Measurements from ENCODE around the gene FLG2.

DNA sequence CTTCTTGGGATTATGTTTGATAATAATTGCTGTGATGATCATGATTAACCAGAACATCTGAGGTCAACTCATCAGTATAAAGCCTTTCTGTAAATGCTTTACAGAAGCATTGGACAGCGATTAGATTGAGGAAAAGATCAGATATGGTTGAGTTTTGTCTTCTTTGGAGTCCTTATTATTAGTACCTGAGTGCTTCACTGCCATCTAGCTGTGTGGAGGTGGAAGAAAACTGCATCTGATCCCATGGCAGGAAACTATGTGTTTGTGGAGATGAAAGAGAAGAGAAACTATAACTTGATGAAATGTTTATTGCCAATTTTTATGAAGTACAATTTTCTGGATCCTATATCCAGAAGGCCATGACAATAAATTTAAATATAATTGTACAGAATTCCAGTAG is 11.4 kb downstream of the FLG2 start:
- no peak for TF ChIP-seq SIN3A (conservative IDR thresholded peaks at IDR 0.05 in 1 of 2, IDR thresholded peaks at IDR 0.05 in 1 of 2; ENCODE audit: low read depth in 1 of 2, low read length in 2 of 2)
- TF ChIP-seq TAF1 (IDR thresholded peaks at IDR 0.05; ENCODE audit: low read depth, low read length), result no peak
- no peak for TF ChIP-seq CBX5 (IDR thresholded peaks at IDR 0.05; ENCODE audit: low read depth, low read length)
- no peak for TF ChIP-seq BRCA1 (IDR thresholded peaks at IDR 0.05; ENCODE audit: low read depth, low read length)
- TF ChIP-seq POU5F1 (IDR thresholded peaks at IDR 0.05; ENCODE audit: low read depth, low read length), result no peak
- TF ChIP-seq, protein P1, sequence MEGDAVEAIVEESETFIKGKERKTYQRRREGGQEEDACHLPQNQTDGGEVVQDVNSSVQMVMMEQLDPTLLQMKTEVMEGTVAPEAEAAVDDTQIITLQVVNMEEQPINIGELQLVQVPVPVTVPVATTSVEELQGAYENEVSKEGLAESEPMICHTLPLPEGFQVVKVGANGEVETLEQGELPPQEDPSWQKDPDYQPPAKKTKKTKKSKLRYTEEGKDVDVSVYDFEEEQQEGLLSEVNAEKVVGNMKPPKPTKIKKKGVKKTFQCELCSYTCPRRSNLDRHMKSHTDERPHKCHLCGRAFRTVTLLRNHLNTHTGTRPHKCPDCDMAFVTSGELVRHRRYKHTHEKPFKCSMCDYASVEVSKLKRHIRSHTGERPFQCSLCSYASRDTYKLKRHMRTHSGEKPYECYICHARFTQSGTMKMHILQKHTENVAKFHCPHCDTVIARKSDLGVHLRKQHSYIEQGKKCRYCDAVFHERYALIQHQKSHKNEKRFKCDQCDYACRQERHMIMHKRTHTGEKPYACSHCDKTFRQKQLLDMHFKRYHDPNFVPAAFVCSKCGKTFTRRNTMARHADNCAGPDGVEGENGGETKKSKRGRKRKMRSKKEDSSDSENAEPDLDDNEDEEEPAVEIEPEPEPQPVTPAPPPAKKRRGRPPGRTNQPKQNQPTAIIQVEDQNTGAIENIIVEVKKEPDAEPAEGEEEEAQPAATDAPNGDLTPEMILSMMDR (IDR thresholded peaks at IDR 0.05; ENCODE audit: control extremely low read depth in 1 of 3, insufficient read depth in 1 of 3, low read depth in 1 of 3, low read length in 3 of 3), result no peak
- TF ChIP-seq EP300 (IDR thresholded peaks at IDR 0.05; ENCODE audit: borderline replicate concordance in 1 of 2, low read depth in 2 of 2, low read length in 2 of 2), result no peak
